GM18499 (cell line): ENCODE data around the gene DNAJC11.

ENCODE experiments used
- ATAC-seq: cut with Tn5 transposase; IDR thresholded peaks from one replicate; pipeline ENCODE4 v1.9.1; 2021; ENCODE audit warnings: moderate number of reproducible peaks; ENCODE audit not compliant: insufficient read depth, unreplicated experiment

Gene DNAJC11

DNA sequence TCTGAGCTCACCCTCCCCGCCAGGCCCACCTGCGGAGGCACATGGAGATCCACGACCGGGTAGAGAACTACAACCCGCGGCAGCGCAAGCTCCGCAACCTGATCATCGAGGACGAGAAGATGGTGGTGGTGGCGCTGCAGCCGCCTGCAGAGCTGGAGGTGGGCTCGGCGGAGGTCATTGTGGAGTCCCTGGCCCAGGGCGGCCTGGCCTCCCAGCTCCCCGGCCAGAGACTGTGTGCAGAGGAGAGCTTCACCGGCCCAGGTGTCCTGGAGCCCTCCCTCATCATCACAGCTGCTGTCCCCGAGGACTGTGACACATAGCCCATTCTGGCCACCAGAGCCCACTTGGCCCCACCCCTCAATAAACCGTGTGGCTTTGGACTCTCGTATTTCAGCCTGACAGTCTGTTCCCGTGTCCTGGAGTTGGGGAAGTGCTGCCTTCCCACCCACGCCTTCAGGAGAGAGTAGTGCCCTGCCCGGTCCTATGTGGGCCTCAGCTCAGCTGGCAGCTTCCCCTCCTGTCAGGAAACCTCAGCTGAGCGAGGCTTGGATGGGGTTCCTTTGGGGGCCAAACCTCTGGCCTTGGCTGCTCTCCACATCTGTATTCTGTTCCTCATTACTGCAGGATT is 112.6 kb downstream of the DNAJC11 start:
- ATAC-seq = no peak

DNA sequence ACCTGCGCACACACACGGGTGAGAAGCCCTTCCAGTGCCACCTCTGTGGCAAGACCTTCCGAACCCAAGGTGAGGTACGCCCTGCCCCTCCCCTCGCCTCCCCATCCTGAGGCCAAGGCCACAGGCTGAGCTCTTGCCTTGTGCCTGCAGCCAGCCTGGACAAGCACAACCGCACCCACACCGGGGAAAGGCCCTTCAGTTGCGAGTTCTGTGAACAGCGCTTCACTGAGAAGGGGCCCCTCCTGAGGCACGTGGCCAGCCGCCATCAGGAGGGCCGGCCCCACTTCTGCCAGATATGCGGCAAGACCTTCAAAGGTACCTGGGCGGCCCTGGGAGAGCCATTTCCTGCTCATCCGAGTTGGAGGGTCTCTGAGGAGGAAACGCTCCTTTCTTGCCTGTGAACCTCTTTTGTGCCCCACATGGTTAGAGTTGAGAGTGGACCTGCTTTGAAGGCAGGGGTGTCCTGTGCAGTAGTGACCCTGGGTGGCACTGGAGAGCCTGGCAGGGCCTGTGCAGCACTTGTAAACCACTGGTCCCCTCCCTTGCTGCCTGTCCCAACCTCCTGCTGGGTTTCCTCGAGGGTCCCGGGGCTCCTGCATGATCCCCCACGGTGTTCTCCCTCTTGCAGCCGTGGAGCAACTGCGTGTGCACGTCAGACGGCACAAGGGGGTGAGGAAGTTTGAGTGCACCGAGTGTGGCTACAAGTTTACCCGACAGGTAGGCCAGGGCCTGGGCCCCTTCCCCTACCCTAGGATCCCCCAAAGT is 113.3 kb downstream of the DNAJC11 start:
- no peak for ATAC-seq

DNA sequence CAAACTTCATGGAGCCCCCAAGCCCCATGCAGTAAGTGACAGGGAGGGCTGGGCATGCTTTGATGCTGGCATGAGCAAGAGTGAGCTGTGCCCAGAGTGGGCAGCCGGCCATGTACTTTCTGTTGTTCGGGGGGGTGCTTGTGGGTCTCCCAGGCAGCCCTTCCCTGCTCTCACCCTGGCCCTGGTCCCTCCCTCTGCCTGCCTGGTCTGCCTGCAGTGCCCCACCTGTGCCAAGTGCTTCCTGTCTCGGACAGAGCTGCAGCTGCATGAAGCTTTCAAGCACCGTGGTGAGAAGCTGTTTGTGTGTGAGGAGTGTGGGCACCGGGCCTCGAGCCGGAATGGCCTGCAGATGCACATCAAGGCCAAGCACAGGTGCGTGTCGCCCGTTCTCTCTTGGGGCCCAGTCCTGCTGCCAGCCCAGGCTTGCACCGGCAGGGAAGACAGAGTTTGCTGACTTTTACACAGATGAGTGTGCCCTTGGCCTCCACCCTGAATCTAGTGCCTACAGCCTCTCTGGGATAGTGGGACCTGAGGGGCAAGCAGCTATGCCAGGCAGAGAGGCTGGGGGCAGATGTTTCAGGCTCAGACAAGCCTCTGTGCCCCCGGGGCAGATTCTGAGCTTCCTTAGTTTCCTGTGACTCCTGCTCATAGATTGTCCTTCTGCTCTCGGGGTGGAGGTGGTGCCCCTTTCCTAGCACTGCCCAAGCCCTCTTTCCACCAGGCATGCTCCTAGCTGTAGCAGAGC is 114.2 kb downstream of the DNAJC11 start:
- no peak for ATAC-seq

DNA sequence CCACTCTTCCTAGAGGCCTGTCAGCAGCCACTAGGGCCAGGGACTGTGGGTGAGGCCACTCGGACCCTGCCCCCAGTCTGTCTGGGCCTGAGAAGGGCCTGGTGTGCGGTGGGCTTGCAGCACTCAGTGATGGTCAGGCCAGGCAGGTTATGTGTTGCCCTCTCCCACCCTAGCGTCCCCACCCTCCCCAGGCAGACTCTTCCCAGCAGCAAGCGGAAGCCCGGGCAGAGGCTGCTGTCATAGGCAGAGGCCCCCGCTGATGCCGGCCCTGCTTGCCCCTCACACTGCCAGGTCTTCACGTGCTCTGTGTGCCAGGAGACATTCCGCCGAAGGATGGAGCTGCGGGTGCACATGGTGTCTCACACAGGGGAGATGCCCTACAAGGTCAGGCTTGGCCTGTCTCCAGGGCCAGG is 115.2 kb downstream of the DNAJC11 start:
- ATAC-seq = no peak

DNA sequence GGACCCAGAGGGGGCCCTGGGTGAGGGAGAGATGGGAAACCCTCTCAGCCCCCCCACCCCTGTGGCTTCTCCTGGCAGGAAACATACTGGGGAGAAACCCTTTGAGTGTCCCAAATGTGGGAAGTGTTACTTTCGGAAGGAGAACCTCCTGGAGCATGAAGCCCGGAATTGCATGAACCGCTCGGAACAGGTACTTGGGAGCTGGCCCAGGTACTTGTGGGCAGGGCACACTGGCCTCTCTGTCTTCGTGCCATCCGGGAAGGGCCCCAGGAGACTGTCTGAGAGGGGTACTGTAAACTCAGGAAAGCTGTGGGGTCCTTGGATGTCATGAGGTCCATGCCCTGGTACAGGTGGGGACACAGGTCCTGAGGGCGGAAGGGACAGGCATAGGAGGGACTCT is 115.8 kb downstream of the DNAJC11 start:
- no peak for ATAC-seq

DNA sequence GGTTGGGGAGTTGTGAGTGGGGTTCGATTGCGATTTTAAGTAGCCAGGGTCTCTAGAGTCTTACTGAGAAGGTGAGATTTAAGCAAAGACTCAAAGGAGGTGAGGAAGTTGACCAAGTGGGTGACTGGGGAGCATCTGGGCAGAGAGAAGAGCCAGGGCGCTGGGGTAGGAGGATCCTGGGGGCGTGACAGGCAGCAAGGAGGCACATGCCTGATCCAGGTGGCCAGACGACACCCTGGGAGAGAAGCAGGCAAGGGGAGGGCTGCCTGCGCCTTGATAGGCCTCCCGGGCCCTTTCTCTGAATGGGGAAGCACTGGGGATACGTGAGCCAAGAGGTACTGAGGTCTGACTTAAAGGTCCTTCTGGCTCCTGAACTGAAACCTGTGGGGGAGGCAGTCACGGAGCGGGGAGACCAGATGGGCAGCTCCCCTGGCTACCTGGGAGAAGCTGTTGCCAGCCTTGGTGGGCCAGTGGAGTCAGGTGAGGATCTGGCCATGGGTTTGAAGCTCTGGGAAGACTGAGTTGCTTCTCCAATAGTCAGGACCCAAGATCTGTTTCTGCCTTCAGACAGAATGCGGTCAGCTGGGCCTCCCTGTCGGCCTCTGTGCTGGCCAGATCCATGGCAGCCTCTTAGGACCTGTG is 116.4 kb downstream of the DNAJC11 start:
- ATAC-seq = no peak
